ENCODE measurements around the gene ZNF565.

The ZNF565 gene

DNA sequence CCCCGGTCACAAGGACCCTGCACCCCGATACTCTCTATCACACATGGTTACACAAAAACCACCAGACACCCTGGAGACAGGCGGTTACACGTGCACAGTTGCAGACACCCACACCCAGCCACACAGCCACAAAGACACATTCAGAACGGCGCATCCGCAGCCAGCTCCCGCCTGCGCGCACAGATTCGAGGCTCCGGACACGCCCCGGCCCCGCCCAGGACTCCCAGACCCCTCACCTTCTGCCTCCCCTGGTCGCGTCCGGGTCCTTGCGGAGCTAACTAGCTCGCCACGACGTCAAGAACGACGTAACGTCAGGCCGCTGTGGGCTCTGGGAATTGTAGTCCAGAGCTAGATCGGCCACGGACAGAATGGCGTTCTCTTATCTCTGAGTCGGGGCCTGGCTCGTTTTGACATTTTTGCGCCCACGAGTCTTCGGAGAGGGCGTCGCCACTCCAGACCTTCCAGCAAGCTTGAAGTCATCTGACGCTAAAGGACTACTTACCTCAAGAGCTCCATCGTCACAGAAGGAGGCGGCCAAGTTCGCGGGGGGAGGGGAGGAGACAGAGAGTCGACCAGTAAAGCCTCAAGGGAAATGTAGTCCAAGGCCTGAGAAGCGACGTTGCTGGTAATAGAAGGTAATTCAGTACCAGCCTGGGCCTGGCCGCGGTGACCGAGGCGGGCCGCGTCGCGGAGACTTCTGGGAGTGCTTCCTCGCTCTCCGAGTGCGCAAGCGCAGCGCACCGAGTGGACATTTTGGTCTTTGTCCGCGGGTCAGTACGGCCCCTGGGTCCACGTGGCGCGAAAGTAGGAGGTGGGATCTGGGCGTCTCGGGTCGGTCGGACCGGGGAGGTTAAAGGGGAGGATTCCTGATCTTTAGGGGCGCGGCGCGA lies at the start of gene ZNF565, which contains the start of gene ZNF146:
TSS of gene ZNF565 (minus strand) at position 280 of the 890 bp plus-strand sequence. CDS start 12,680 bp downstream, outside the sequence.
TSS of gene ZNF146 (plus strand) at position 721 of the 890 bp plus-strand sequence. CDS start 21,335 bp downstream, outside the sequence.
- peak within 1 kb of the TSS; percentile 99 for H3K27ac ChIP-seq
- peaks cover 30% of the 10 kb centered on the region for H3K36me3 ChIP-seq
- H3K4me1 ChIP-seq = peaks cover 44% of the 10 kb centered on the region
- peak within 1 kb of the TSS; percentile 94 for H3K4me2 ChIP-seq
- no peak for TF ChIP-seq Cebpa-rat (IDR thresholded peaks at IDR 0.05)
- H3K4me3 ChIP-seq = peak within 1 kb of the TSS; percentile 81
- no peaks in the 10 kb centered on the region for H3K27me3 ChIP-seq
- peak within 1 kb of the TSS; percentile 98 for H3K9ac ChIP-seq
- H3K9me3 ChIP-seq = no peaks in the 10 kb centered on the region; the same call in 1 of the 2 replicates
- peaks cover 41% of the 10 kb centered on the region for H4K20me1 ChIP-seq

DNA sequence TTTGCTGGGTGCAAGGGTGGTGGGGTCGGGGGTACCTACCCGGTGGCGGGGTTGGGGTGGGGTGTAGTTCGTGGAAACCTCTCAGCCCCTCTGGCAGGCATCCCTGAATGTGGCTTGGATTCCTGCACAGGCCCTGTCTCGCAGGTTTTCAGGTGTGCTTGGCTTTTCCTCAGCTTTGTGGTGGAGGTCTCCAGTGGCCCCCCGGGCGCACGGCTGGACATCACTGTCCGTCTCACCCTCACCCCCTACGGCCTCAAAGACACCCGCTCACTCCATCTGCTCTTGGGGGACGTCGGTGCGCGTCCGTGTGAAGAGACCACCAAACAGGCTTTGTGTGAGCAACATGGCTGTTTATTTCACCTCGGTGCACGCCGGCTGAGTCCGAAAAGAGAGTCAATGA lies 44.7 kb upstream of the ZNF565 start:
- H3K4me3 ChIP-seq = no peak overlapping the region
- peaks cover 16% of the 10 kb centered on the region for H3K27me3 ChIP-seq
- no peaks in the 10 kb centered on the region for H4K20me1 ChIP-seq
- no peak overlapping the region for H3K4me2 ChIP-seq
- H3K9me3 ChIP-seq = peaks cover 27% of the 10 kb centered on the region
- peaks cover 10% of the 10 kb centered on the region; the same call in 1 of the 2 replicates for H3K36me3 ChIP-seq
- H3K9ac ChIP-seq = no peak overlapping the region
- H3K27ac ChIP-seq = no peak overlapping the region
- no peak for TF ChIP-seq Cebpa-rat (IDR thresholded peaks at IDR 0.05)
- no peaks in the 10 kb centered on the region for H3K4me1 ChIP-seq

DNA sequence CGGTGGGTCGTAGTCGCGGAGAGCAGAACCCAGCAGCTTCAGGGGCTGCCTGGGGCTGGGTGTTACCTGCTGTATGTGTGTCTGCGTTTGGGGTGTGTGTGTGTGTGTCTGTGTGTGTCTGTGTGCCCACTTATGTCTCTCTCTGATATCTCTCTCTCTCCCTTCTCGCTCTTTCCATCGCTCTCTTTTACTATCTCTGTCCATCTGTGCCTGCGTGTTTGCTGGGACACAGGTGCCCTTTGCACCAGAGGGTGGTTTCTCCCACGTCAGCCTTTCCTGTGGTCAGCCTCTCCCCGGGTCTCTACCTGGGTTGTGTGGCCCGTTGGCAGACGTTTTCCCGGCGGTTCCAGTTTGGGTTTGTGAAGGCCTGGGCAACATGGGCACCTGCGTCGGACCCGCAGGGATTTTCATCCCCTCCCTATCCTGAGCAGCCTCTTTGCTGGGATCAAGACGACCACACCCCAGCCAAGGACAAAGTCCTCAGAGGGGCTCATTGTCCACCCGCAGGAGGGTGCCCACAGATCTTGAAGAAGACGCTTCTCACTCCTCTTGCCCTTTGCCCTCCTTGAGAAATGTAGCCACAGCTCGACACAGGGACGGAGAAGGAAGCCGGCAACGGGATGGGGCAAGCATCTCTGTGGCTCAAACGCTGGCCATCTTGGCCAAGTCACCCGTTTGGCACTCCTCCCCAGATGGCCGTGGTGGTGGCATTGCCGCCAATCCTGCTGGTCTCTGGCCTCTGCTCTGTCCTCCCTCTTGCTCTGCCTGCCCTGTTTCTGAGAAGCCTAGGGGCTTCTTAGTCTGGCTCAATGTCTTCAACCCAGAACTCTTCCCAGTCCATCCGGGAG lies 43.8 kb upstream of the ZNF565 start:
- Histone ChIP-seq H3K27ac (no peak overlapping the region), H3K4me1 (no peaks in the 10 kb centered on the region), H3K36me3 (peaks cover 10% of the 10 kb centered on the region; the same call in 1 of the 2 replicates), H3K4me3 (peak overlapping the region; percentile 65), H3K9ac (no peak overlapping the region), H4K20me1 (no peaks in the 10 kb centered on the region), H3K27me3 (peaks cover 16% of the 10 kb centered on the region), H3K9me3 (peaks cover 27% of the 10 kb centered on the region), H3K4me2 (peak overlapping the region; percentile 64)
- no peak for TF ChIP-seq Cebpa-rat (IDR thresholded peaks at IDR 0.05)

DNA sequence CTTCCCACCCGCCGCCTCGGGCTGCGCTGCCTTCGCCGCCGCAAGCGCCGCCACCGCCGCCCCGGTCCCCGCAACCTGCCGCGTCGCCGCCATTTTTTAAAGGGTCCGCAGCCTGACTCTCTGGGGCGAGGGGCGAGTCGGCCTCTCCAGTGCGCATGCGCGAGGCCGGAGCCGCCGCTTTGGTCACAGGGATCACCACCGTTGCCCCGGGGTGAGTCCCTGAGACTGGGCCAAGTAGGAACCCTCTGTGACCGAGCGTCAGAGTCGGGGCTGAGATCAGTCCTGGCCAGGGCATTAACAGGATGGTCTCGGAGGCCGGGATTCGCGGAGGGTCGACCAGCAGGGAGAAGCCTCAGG lies 43.0 kb upstream of the ZNF565 start:
- Histone ChIP-seq H3K4me1 (no peaks in the 10 kb centered on the region), H3K27ac (peak overlapping the region; percentile 39), H3K9ac (peak overlapping the region; percentile 58; the same call in 1 of the 2 replicates), H4K20me1 (no peaks in the 10 kb centered on the region), H3K27me3 (peaks cover 16% of the 10 kb centered on the region), H3K9me3 (peaks cover 27% of the 10 kb centered on the region), H3K36me3 (peaks cover 10% of the 10 kb centered on the region; the same call in 1 of the 2 replicates), H3K4me2 (peak overlapping the region; percentile 64), H3K4me3 (peak overlapping the region; percentile 65)
- TF ChIP-seq Cebpa-rat (IDR thresholded peaks at IDR 0.05) = no peak

DNA sequence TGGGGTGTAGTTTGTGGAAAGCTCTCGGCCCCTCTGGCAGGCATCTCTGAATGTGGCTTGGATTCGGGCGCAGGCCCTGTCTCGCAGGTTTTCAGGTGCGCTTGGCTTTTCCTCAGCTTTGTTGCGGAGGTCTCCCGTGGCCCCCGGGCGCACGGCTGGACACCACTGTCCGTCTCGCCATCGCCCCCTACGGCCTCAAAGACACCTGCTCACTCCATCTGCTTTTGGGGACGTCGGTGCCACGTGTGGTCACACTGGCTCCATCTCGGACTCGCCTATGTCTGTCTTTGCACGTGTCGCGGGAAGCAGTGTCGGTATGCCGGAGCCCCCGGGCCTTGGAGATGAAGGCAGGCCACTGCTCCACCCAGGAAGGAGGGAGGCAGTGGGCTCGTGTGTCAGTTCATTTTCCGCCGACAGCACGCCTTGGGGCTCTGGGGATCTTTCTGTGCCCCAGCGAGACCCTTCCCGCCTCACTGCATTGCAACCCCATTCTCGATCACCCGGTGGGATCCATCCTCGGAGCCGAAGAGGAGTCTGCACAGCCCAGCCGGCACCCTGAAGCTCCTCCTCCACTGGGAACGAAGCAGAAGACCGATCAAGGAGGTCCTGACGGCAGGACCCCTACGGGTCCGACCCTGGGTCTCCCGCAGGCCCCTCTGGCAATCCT lies 42.5 kb upstream of the ZNF565 start:
- Histone ChIP-seq H3K4me1 (no peaks in the 10 kb centered on the region), H3K9ac (peak overlapping the region; percentile 58; the same call in 1 of the 2 replicates), H3K36me3 (peaks cover 10% of the 10 kb centered on the region; the same call in 1 of the 2 replicates), H3K4me3 (peak overlapping the region; percentile 65), H3K9me3 (peaks cover 27% of the 10 kb centered on the region), H3K27me3 (peaks cover 16% of the 10 kb centered on the region), H3K27ac (peak overlapping the region; percentile 39), H4K20me1 (no peaks in the 10 kb centered on the region), H3K4me2 (peak overlapping the region; percentile 64)
- TF ChIP-seq Cebpa-rat (IDR thresholded peaks at IDR 0.05) = no peak

DNA sequence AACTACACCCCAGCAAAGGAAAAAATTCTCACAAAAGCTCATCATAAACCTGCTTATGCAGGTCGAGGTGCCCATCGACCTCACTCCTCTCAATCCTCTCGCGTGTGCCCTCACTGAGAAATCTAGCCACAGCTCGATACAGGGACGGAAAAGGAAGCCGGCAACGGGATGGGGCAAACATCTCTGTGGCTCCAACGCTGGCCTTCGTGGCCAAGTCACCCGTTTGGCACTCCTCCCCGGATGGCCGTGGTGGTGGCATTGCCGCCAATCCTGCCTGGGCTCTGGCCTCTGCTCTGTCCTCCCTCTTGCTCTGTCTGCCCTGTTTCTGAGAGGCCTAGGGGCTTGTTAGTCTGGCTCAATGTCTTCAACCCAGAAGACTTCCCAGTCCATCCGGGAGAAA lies 41.6 kb upstream of the ZNF565 start:
- Histone ChIP-seq H3K36me3 (peaks cover 10% of the 10 kb centered on the region; the same call in 1 of the 2 replicates), H3K4me2 (no peak overlapping the region), H3K4me3 (no peak overlapping the region), H4K20me1 (no peaks in the 10 kb centered on the region), H3K27me3 (peaks cover 16% of the 10 kb centered on the region), H3K9ac (no peak overlapping the region), H3K27ac (no peak overlapping the region), H3K9me3 (peaks cover 27% of the 10 kb centered on the region), H3K4me1 (no peaks in the 10 kb centered on the region)
- TF ChIP-seq Cebpa-rat (IDR thresholded peaks at IDR 0.05) = no peak

DNA sequence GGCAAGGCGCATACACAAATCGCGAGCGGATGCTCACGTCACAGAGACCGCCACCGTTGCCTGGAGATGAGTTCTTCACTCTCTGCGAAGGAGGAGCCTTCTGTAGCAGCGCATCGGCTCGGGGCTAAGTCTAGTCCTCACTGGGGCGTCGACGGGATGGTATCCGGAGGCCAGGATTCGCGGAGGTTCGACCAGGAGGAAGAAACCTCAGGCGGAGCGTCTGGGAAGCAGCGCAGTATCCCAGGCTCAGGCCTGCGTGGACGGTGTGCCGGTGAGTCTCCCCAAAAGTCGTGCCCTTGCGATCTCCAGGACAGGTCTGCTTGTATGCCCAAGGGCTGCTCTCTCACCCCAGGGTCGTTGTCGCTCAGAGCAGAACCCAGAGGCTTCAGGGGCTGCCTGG lies 40.9 kb upstream of the ZNF565 start:
- Histone ChIP-seq H3K27me3 (peaks cover 16% of the 10 kb centered on the region), H3K9ac (no peak overlapping the region), H4K20me1 (no peaks in the 10 kb centered on the region), H3K4me2 (no peak overlapping the region), H3K36me3 (peaks cover 10% of the 10 kb centered on the region; the same call in 1 of the 2 replicates), H3K4me1 (no peaks in the 10 kb centered on the region), H3K9me3 (peaks cover 27% of the 10 kb centered on the region), H3K4me3 (no peak overlapping the region), H3K27ac (no peak overlapping the region)
- no peak for TF ChIP-seq Cebpa-rat (IDR thresholded peaks at IDR 0.05)

DNA sequence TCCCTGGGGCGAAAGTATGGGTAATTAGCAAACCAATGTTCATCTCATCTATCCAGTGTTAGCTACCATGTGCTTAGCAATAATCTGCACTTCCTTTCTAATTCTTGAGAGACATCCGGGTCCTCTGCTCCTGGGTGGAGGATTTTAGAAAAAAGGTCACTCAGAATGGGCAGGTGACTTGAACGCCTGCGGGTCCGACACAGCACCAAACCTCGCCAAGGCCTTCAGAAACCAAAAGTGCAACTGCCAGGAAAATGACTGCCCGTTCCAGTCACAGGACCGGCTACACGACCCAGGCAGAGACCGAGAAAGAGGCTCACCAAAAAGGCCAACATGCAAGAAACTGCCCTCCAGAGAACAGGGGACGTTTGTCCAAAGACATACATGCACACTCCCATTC lies 40.4 kb upstream of the ZNF565 start:
- Histone ChIP-seq H3K27me3 (peaks cover 16% of the 10 kb centered on the region), H3K4me3 (no peak overlapping the region), H3K9ac (no peak overlapping the region), H3K4me2 (no peak overlapping the region), H3K4me1 (no peaks in the 10 kb centered on the region), H3K36me3 (peaks cover 10% of the 10 kb centered on the region; the same call in 1 of the 2 replicates), H3K9me3 (peaks cover 27% of the 10 kb centered on the region), H4K20me1 (no peaks in the 10 kb centered on the region), H3K27ac (no peak overlapping the region)
- TF ChIP-seq Cebpa-rat (IDR thresholded peaks at IDR 0.05) = no peak

DNA sequence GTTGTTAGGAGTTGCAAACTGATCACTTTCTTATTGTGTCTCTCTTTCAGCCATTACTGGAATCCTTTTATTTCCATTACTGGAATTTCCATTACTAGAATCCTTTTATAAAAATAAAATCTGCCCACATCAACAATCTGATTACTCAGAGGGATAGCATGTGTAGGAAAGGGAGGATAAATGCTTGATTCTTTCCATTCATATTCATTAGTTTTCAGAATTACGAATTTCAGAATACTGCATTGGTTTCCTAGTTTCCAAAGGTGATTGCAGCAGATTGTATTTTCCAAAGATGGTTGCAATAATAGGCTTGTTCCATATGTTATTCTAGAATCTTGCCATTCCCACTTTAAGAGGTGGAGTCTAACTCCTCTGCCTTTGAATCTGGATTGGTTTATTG lies 37.6 kb upstream of the ZNF565 start:
- Histone ChIP-seq H3K4me2 (no peak overlapping the region), H4K20me1 (no peaks in the 10 kb centered on the region), H3K9ac (no peak overlapping the region), H3K4me3 (no peak overlapping the region), H3K27ac (no peak overlapping the region), H3K27me3 (peaks cover 3% of the 10 kb centered on the region), H3K4me1 (no peaks in the 10 kb centered on the region), H3K36me3 (peaks cover 10% of the 10 kb centered on the region; the same call in 1 of the 2 replicates), H3K9me3 (peaks cover 13% of the 10 kb centered on the region)
- TF ChIP-seq Cebpa-rat (IDR thresholded peaks at IDR 0.05) = no peak

Measured in BLaER1 (cell line).